HUES6 (cell line): ENCODE data around the gene UBE2Z.
A peak's percentile ranks its signal among the peaks of the same experiment; 100 is the strongest.
"Not testable (repeated sequence)": the region's sequence is repeated elsewhere in the genome, so short reads cannot be mapped to it uniquely, and the experiment has no call there.

Source experiments
- H3K27ac ChIP-seq: 2 replicates; pipeline ENCODE4 v1.7.0; 2013; ENCODE audit warnings: low read depth, mild to moderate bottlenecking, low read length, inconsistent platforms
- H3K27me3 ChIP-seq: 2 replicates; pipeline ENCODE4 v1.6.1; 2013; ENCODE audit warnings: low read length; ENCODE audit not compliant: control insufficient read depth, insufficient read depth
- H3K36me3 ChIP-seq: 2 replicates; pipeline ENCODE4 v1.6.1; 2013; ENCODE audit warnings: low read length; ENCODE audit not compliant: control insufficient read depth, insufficient read depth
- H3K4me1 ChIP-seq: 2 replicates; pipeline ENCODE4 v1.6.1; 2013; ENCODE audit warnings: low read length; ENCODE audit not compliant: control insufficient read depth, insufficient read depth
- H3K4me3 ChIP-seq: 2 replicates; pipeline ENCODE4 v1.5.1; 2013; ENCODE audit warnings: low read depth, low read length
- H3K9ac ChIP-seq: one replicate; pipeline ENCODE4 v1.6.1; 2013; ENCODE audit warnings: mild to moderate bottlenecking, low read length
- H3K9me3 ChIP-seq: 2 replicates; pipeline ENCODE4 v1.6.1; 2013; ENCODE audit warnings: low read depth, low read length; ENCODE audit not compliant: control insufficient read depth, insufficient read depth

UBE2Z gene

DNA sequence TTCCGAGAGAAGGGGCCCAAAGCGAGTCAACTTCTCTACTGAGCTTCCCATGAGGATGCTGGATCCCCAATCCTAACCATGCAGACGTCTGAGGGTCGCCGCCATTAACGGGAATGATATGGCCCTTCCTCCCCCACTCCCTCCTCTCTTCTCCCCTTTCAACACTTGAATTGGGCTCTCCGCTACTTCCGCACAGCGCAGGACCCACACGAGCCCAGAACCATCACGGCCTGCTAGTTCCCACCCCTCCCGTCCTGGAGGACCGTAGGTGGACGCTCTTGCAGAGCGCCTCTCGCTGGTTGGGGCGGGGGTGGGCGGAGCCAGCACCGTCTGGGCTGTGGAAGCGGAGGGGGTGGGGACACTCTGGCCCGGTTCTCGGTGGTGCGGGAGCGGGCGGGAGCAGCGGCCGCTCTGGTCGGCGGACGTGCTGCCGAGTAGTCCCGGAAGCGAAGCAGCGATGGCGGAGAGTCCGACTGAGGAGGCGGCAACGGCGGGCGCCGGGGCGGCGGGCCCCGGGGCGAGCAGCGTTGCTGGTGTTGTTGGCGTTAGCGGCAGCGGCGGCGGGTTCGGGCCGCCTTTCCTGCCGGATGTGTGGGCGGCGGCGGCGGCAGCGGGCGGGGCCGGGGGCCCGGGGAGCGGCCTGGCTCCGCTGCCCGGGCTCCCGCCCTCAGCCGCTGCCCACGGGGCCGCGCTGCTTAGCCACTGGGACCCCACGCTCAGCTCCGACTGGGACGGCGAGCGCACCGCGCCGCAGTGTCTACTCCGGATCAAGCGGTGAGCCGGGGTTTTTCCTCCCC is at the start of gene UBE2Z:
Gene UBE2Z (plus strand): TSS at position 361 of the 797 bp plus-strand sequence. CDS start 97 bp downstream, at position 458.
- H3K4me3 ChIP-seq: peak within 1 kb of the TSS; percentile 61
- H3K9me3 ChIP-seq: no peaks in the 10 kb centered on the region
- peak within 1 kb of the TSS; percentile 90 for H3K27ac ChIP-seq
- H3K4me1 ChIP-seq: peaks cover 12% of the 10 kb centered on the region
- H3K27me3 ChIP-seq: no peaks in the 10 kb centered on the region
- H3K9ac ChIP-seq: peak within 1 kb of the TSS; percentile 84
- H3K36me3 ChIP-seq: peaks cover 37% of the 10 kb centered on the region

GRCh38 chr17:48860034-48860433 is 48.2 kb upstream of the UBE2Z start:
- Histone ChIP-seq H3K4me1 (no peaks in the 10 kb centered on the region), H3K9ac (no peak overlapping the region), H3K36me3 (peaks cover 31% of the 10 kb centered on the region), H3K27ac (no peak overlapping the region), H3K27me3 (no peaks in the 10 kb centered on the region), H3K4me3 (no peak overlapping the region), H3K9me3 (no peaks in the 10 kb centered on the region)

DNA sequence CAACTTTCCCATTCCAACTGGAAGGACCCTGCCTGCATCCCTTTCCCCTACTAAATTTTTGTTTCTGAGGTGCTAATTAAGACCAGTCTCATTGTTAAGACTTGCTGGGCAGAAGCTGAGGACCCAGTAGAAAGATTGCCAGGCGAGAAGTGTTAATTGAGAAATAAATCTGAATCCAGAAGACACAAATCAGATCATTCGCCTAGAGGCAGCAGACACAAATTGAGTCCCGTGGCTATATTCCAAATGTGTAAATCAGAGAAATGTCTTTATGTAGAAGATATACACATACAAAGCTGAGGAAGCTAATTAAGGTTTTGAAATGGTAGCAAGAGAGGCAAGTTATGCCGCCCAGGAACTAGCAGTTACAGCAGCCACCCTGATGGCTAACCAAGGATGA is 47.8 kb upstream of the UBE2Z start:
- H3K4me1 ChIP-seq: no peaks in the 10 kb centered on the region
- H3K9me3 ChIP-seq: no peaks in the 10 kb centered on the region
- H3K36me3 ChIP-seq: peaks cover 30% of the 10 kb centered on the region
- no peak overlapping the region for H3K4me3 ChIP-seq
- H3K27ac ChIP-seq: no peak overlapping the region
- no peak overlapping the region for H3K9ac ChIP-seq
- H3K27me3 ChIP-seq: no peaks in the 10 kb centered on the region

DNA sequence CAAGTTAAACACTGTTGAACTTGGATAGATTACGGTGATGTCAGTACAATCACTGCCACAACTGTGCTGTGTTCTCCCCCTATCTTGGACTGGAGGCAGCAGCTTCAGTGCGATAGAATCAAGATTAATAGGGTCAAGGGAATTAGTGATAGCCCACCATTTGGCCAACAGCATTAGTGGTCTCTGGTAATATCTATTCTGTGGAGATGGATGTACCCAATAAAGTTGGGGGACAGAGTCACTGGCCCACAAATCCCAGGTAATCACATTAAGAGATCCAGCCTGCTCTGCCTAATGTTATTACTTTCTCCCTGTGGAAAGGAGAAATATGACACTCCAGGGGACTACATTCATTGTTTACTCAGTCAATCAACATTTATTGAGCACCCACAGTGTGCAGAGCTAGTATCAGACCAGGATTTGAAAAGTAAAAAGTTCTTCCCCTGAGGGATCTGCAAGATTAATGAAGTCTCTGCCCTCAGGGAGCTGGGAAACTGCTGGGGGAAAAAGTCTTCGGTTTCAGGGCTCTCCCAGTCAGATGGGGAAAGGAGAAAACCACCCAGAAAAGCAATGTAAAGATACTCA is 39.2 kb upstream of the UBE2Z start:
- no peak overlapping the region for H3K9ac ChIP-seq
- peaks cover 10% of the 10 kb centered on the region; the same call in 1 of the 2 replicates for H3K36me3 ChIP-seq
- no peak overlapping the region for H3K27ac ChIP-seq
- H3K27me3 ChIP-seq: no peaks in the 10 kb centered on the region
- no peaks in the 10 kb centered on the region for H3K9me3 ChIP-seq
- H3K4me3 ChIP-seq: no peak overlapping the region
- H3K4me1 ChIP-seq: peaks cover 23% of the 10 kb centered on the region

DNA sequence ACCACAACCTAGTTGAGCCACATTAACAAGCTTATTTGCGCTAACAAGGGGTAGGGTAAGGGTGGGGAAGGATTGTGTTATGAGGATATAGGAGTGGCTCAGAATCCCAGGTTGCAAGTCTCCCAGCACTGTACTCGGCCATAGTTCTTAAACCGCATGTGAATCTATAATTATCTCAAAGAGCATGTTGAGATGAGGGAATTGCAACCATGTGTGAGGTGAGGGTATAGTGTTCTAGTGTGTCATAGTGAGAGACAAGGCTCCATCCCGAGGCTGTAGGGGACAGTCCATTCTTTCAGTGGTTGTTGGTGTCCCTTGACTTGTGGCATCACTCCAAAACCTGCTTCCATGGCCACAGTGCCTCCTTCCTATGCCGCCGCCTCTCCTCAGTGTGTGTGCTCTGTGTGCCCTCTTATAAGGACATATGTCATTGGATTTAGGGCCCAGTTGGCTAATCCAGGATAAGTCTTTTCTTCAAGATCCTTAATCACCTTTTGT is 38.3 kb upstream of the UBE2Z start:
- Histone ChIP-seq H3K27me3 (no peaks in the 10 kb centered on the region), H3K9me3 (no peaks in the 10 kb centered on the region), H3K4me1 (peaks cover 23% of the 10 kb centered on the region), H3K36me3 (peaks cover 3% of the 10 kb centered on the region; the same call in 1 of the 2 replicates), H3K4me3 (no peak overlapping the region), H3K9ac (no peak overlapping the region), H3K27ac (no peak overlapping the region)

DNA sequence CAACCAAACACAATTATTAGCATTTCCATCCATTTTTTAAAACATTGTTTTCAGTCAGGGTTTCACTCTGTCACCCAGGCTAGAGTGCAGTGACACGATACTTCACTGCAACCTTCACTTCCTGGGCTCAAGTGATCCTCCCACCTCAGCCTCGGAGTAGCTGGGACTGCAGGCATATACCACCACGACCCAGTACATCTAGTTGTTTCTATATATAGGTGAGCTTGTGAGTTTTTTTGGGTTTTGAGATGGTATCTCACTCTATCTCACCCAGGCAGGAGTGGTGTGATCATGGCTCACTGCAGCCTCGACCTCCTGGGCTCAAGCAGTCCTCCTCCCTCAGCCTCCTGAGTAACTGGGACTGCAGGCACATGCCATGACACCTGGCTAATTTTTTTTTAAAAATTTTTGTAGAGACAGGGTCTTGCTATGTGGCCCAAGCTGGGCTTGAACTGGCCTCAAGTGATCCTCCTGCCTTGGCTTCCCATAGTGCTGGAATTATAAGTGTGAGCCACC is 37.1 kb upstream of the UBE2Z start:
- Histone ChIP-seq H3K27me3 (no peaks in the 10 kb centered on the region), H3K9ac (no peak overlapping the region)

GRCh38 chr17:48871551-48872351 is 36.5 kb upstream of the UBE2Z start:
- Histone ChIP-seq H3K9ac (no peak overlapping the region), H3K4me1 (peaks cover 23% of the 10 kb centered on the region), H3K36me3 (no peaks in the 10 kb centered on the region), H3K27me3 (no peaks in the 10 kb centered on the region), H3K27ac (no peak overlapping the region), H3K9me3 (no peaks in the 10 kb centered on the region), H3K4me3 (no peak overlapping the region)

More for the DNA sequence above, 37.1 kb upstream of the UBE2Z start:
- Histone ChIP-seq H3K9me3 (no peaks in the 10 kb centered on the region), H3K27ac (no peak overlapping the region), H3K4me3 (no peak overlapping the region), H3K4me1 (peaks cover 23% of the 10 kb centered on the region), H3K36me3 (peaks cover 3% of the 10 kb centered on the region; the same call in 1 of the 2 replicates)

DNA sequence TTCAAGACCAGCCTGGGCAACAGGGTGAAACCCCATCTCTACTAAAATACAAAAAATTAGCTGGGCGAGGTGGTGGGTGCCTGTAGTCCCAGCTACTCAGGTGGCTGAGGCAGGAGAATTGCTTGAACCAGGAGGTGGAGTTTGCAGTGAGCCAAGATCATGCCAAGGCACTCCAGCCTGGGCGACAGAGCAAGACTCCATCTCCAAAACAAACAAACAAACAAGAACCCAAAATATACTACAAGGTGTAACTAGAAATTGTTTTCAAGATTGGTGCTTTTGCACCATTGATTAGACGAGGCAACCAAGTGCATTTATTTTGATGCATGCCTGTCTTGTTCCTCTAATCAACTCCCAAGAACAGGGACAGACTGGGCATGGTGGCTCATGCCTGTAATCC is 35.8 kb upstream of the UBE2Z start:
- H3K9me3 ChIP-seq, H3K27me3 ChIP-seq, H3K9ac ChIP-seq, H3K27ac ChIP-seq, H3K36me3 ChIP-seq, H3K4me3 ChIP-seq: not testable (repeated sequence)
- H3K4me1 ChIP-seq: peaks cover 23% of the 10 kb centered on the region

GRCh38 chr17:48873209-48873608 is 35.0 kb upstream of the UBE2Z start:
- Histone ChIP-seq H3K9ac (no peak overlapping the region), H3K36me3 (no peaks in the 10 kb centered on the region), H3K9me3 (no peaks in the 10 kb centered on the region), H3K27ac (no peak overlapping the region), H3K4me3 (no peak overlapping the region), H3K4me1 (peaks cover 25% of the 10 kb centered on the region), H3K27me3 (no peaks in the 10 kb centered on the region)

DNA sequence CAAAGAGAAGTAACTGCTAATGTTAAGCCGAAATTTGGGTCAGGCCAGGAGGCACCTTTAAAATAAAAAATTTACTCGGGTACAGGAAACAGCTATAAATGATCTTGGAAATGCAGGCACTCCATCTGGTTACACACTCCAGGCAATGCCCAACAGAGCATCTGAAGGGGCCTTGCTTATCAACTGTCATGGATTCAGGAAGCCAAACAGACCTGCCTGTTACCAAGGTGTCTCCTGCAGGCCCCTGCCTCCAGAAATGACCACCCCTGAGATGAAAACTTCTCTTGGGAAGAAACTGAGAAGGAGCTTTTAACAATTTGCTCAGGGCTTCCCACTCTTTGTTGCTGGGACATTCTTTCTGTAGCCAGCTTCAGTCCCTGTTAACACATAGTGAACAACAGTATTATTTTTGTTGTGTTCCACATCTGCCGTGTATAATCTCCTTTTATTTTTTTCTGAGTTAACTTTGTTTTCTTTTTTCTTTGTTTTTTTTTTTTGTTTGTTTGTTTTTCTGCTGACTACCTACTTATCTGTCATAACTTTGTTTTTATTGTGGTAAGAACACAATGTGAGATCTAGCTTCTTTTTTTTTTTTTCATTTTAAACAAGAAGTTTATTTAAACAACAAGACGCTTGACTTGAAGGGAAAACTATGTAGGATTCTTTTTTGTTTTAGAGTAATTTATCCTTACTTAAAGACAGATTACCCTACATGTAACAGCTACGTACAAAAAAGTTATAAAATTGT is 34.3 kb upstream of the UBE2Z start:
- Histone ChIP-seq H3K9ac (no peak overlapping the region), H3K27ac (no peak overlapping the region; the same call in 1 of the 2 replicates), H3K4me1 (peaks cover 25% of the 10 kb centered on the region), H3K4me3 (no peak overlapping the region), H3K36me3 (no peaks in the 10 kb centered on the region), H3K9me3 (no peaks in the 10 kb centered on the region), H3K27me3 (no peaks in the 10 kb centered on the region)
